H9 (cell line): Measurements from ENCODE around the gene CBY1. TPM values are rescaled to one million over a fixed set of nuclear protein-coding genes. Genes with fewer than 3 reads are reported as not detected.

Experiments used
- DNase-seq: peaks from one replicate; pipeline ENCODE4 v3.0.0-alpha.2; 2017
- H2AFZ ChIP-seq: one replicate; pipeline ENCODE4 v1.6.1; 2013; ENCODE audit warnings: mild to moderate bottlenecking, low read length, control low read depth, moderate library complexity
- H2AK5ac ChIP-seq: 2 replicates; pipeline ENCODE4 v1.6.1; 2013; ENCODE audit warnings: low read length, control low read depth, mixed read lengths; ENCODE audit not compliant: insufficient read length
- H2BK120ac ChIP-seq: one replicate; pipeline ENCODE4 v1.6.1; 2013; ENCODE audit warnings: low read depth, mild to moderate bottlenecking, low read length, control low read depth, inconsistent platforms; ENCODE audit not compliant: poor library complexity, severe bottlenecking
- H2BK12ac ChIP-seq: 2 replicates; pipeline ENCODE4 v1.6.1; 2013; ENCODE audit warnings: low read length, control low read depth, mixed read lengths, low read depth; ENCODE audit not compliant: insufficient read length
- H2BK15ac ChIP-seq: 2 replicates; pipeline ENCODE4 v1.6.1; 2013; ENCODE audit warnings: low read depth, low read length, control low read depth
- H2BK20ac ChIP-seq: one replicate; pipeline ENCODE4 v1.6.1; 2013; ENCODE audit warnings: low read depth, mild to moderate bottlenecking, low read length, control low read depth, inconsistent platforms; ENCODE audit not compliant: poor library complexity, severe bottlenecking
- H2BK5ac ChIP-seq: 2 replicates; pipeline ENCODE4 v1.6.1; 2013; ENCODE audit warnings: low read length, control low read depth, mixed read lengths; ENCODE audit not compliant: insufficient read length
- H3K14ac ChIP-seq: 2 replicates; pipeline ENCODE4 v1.6.1; 2013; ENCODE audit warnings: low read length, control low read depth; ENCODE audit not compliant: insufficient read depth
- H3K18ac ChIP-seq: 2 replicates; pipeline ENCODE4 v1.6.1; 2013; ENCODE audit warnings: low read depth, mild to moderate bottlenecking, mixed read lengths, low read length, control low read depth; ENCODE audit not compliant: insufficient read length
- H3K23ac ChIP-seq: 2 replicates; pipeline ENCODE4 v1.6.1; 2013; ENCODE audit warnings: low read length, control low read depth, mixed read lengths, low read depth; ENCODE audit not compliant: insufficient read length
- H3K23me2 ChIP-seq: 2 replicates; pipeline ENCODE4 v1.6.1; 2013; ENCODE audit warnings: low read depth, mild to moderate bottlenecking, mixed read lengths, low read length, control low read depth; ENCODE audit not compliant: insufficient read length, poor library complexity, severe bottlenecking
- H3K27ac ChIP-seq: 2 replicates; pipeline ENCODE4 v1.5.1; 2013; ENCODE audit warnings: low read length, control low read depth, mixed read lengths, low read depth; ENCODE audit not compliant: insufficient read length
- H3K27me3 ChIP-seq: 2 replicates; pipeline ENCODE4 v1.6.1; 2013; ENCODE audit warnings: low read length, control low read depth, inconsistent platforms; ENCODE audit not compliant: insufficient read depth
- H3K4ac ChIP-seq: 2 replicates; pipeline ENCODE4 v1.6.1; 2013; ENCODE audit warnings: low read depth, mild to moderate bottlenecking, control low read depth, inconsistent platforms, low read length, moderate library complexity
- H3K4me1 ChIP-seq: 2 replicates; pipeline ENCODE4 v1.6.1; 2013; ENCODE audit warnings: low read length, control low read depth, inconsistent platforms; ENCODE audit not compliant: insufficient read depth
- H3K4me2 ChIP-seq: 2 replicates; pipeline ENCODE4 v1.6.1; 2013; ENCODE audit warnings: low read length, control low read depth, mixed read lengths; ENCODE audit not compliant: insufficient read length, insufficient read depth
- H3K56ac ChIP-seq: 2 replicates; pipeline ENCODE4 v1.6.1; 2013; ENCODE audit warnings: low read depth, mild to moderate bottlenecking, mixed read lengths, low read length, control low read depth; ENCODE audit not compliant: insufficient read length
- H3K79me1 ChIP-seq: 2 replicates; pipeline ENCODE4 v1.6.1; 2013; ENCODE audit warnings: low read depth, mild to moderate bottlenecking, moderate library complexity, low read length, control low read depth, inconsistent platforms; ENCODE audit not compliant: insufficient read depth, poor library complexity, severe bottlenecking
- H3K79me2 ChIP-seq: 2 replicates; pipeline ENCODE4 v1.6.1; 2013; ENCODE audit warnings: low read length, control low read depth, inconsistent platforms; ENCODE audit not compliant: insufficient read depth
- H3K9ac ChIP-seq: 2 replicates; pipeline ENCODE4 v1.6.1; 2013; ENCODE audit warnings: low read length, control low read depth, mixed read lengths; ENCODE audit not compliant: insufficient read length; ENCODE audit errors: extremely low read depth
- H3K9me3 ChIP-seq: one replicate; pipeline ENCODE4 v1.6.1; 2013; ENCODE audit warnings: low read depth, low read length, inconsistent platforms; ENCODE audit not compliant: control insufficient read depth
- H3T11ph ChIP-seq: one replicate; pipeline ENCODE4 v1.6.1; 2013; ENCODE audit warnings: mild to moderate bottlenecking, low read length, control low read depth, inconsistent platforms
- H4K20me1 ChIP-seq: one replicate; pipeline ENCODE4 v1.6.1; 2013; ENCODE audit not compliant: control insufficient read depth, insufficient read length, insufficient read depth
- H4K5ac ChIP-seq: 2 replicates; pipeline ENCODE4 v1.6.1; 2013; ENCODE audit warnings: low read depth, mild to moderate bottlenecking, mixed read lengths, low read length, control low read depth; ENCODE audit not compliant: insufficient read length
- H4K8ac ChIP-seq: replicated peaks from 2 replicates; pipeline ENCODE4 v1.6.1; 2013; ENCODE audit warnings: low read length, control low read depth, mixed read lengths, low read depth; ENCODE audit not compliant: insufficient read length
- H4K91ac ChIP-seq: 2 replicates; pipeline ENCODE4 v1.6.1; 2013; ENCODE audit warnings: low read depth, mild to moderate bottlenecking, moderate library complexity, mixed read lengths, low read length, control low read depth; ENCODE audit not compliant: insufficient read length
- H3K27ac Mint-ChIP-seq, 3 experiments: 2 replicates in 2 of 3; 3 replicates in 1 of 3; pipeline ENCODE4 v1.8.0; 2020 to 2021; ENCODE audit warnings: mixed read lengths in 3 of 3, mild to moderate bottlenecking in 1 of 3, moderate library complexity in 1 of 3
- H3K27me3 Mint-ChIP-seq: 2 replicates; pipeline ENCODE4 v1.8.0; 2021; ENCODE audit warnings: low read depth, mild to moderate bottlenecking, moderate library complexity, mixed read lengths
- H3K36me3 Mint-ChIP-seq, 3 experiments: 2 replicates in 2 of 3; 3 replicates in 1 of 3; pipeline ENCODE4 v1.8.0; 2020 to 2021; ENCODE audit warnings: low read depth in 3 of 3, mixed read lengths in 3 of 3; ENCODE audit not compliant: insufficient read depth in 1 of 3
- H3K4me1 Mint-ChIP-seq, 2 experiments: 2 replicates each; pipeline ENCODE4 v1.8.0; 2020; ENCODE audit warnings: mixed read lengths in 2 of 2
- H3K4me3 Mint-ChIP-seq, 2 experiments: 2 replicates in 1 of 2; 3 replicates in 1 of 2; pipeline ENCODE4 v1.8.0; 2020 to 2021; ENCODE audit warnings: mild to moderate bottlenecking in 2 of 2, mixed read lengths in 2 of 2, moderate library complexity in 1 of 2
- H3K9me3 Mint-ChIP-seq, 2 experiments: 2 replicates in 1 of 2; 3 replicates in 1 of 2; pipeline ENCODE4 v1.8.0; 2020; ENCODE audit warnings: mild to moderate bottlenecking in 2 of 2, mixed read lengths in 2 of 2, moderate library complexity in 1 of 2
- WGBS: extraction: QIAGEN DNeasy Blood & Tissue Kit; methylation state at CpG from one replicate; pipeline ENCODE4 v1.1.7; 2013; ENCODE audit warnings: missing lambda C conversion rate, low lambda C conversion rate, mixed read lengths; ENCODE audit not compliant: insufficient read length; ENCODE audit errors: extremely low coverage; 5-methylcytosine and 5-hydroxymethylcytosine counted together
- total RNA-seq: library from RNA; stranded (reverse); gene quantifications from 2 replicates; pipeline ENCODE4 v1.2.1, GENCODE V29; 2021
- TF ChIP-seq, protein P1 (sequence below): fragments of 200-600 bp; sonication (generic); conservative IDR thresholded peaks from 3 replicates; pipeline ENCODE4 v1.8.0; 2021; ENCODE audit warnings: antibody characterized with exemption, mild to moderate bottlenecking

The CBY1 gene
- total RNA-seq, 1 experiment from 2014 or later, result 26.6 TPM

DNA sequence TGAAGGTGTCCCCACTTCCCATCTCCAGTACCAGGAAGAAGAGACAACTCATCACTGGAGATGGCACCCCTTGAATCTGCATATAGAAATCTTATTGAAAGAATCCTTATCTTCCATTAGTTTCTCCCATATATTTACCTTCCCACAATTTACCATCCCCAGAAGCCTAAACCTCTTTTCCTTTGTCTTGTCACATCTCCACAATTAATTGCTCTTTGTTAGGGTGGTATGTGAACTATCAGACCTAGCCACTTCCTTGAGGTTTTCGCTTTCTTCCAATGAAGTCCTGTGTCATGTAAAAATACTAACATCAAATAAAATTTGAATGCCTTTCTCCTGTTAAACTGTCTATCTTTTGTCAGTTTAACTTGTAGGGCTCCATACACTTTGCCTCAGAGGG lies 38.2 kb upstream of the CBY1 start:
- no peak overlapping the region for H4K8ac ChIP-seq
- H3K23me2 ChIP-seq, result no peaks in the 10 kb centered on the region
- no peak overlapping the region for H3K14ac ChIP-seq
- H3K27ac ChIP-seq, result no peak overlapping the region
- no peak overlapping the region for H4K5ac ChIP-seq
- H4K91ac ChIP-seq, result no peak overlapping the region
- H3K4me1 Mint-ChIP-seq, result peaks cover 8 to 14% of the 10 kb centered on the region in 2 experiments
- no peak overlapping the region for H2AK5ac ChIP-seq
- no peak overlapping the region for H2BK15ac ChIP-seq
- no peak overlapping the region for H3K4ac ChIP-seq
- WGBS, result no CpG with 5 or more reads among the region's 1 CpG
- H3K18ac ChIP-seq, result no peak overlapping the region
- no peak overlapping the region for H3K23ac ChIP-seq
- no peak overlapping the region for H3K4me2 ChIP-seq
- no peaks in the 10 kb centered on the region for H4K20me1 ChIP-seq
- peaks cover 8% of the 10 kb centered on the region for H3K9me3 ChIP-seq
- H3K4me3 Mint-ChIP-seq, result no peak overlapping the region
- H3K9ac ChIP-seq, result no peak overlapping the region
- H2BK5ac ChIP-seq, result no peak overlapping the region
- H2AFZ ChIP-seq, result no peak overlapping the region
- H2BK12ac ChIP-seq, result no peak overlapping the region
- H3K27me3 Mint-ChIP-seq, result peaks cover 2% of the 10 kb centered on the region; the same call in 1 of the 2 replicates
- H3K36me3 Mint-ChIP-seq, result peaks cover 31 to 55% (median 47%) of the 10 kb centered on the region in 3 experiments; a peak in 6 of 7 replicates
- H3K79me2 ChIP-seq, result no peaks in the 10 kb centered on the region
- H2BK120ac ChIP-seq, result no peak overlapping the region
- H3K4me1 ChIP-seq, result 0 out of 2 replicates have a peak, but pooled peaks cover 2% of the 10 kb centered on the region
- H3T11ph ChIP-seq, result no peak overlapping the region
- TF ChIP-seq, protein P1, sequence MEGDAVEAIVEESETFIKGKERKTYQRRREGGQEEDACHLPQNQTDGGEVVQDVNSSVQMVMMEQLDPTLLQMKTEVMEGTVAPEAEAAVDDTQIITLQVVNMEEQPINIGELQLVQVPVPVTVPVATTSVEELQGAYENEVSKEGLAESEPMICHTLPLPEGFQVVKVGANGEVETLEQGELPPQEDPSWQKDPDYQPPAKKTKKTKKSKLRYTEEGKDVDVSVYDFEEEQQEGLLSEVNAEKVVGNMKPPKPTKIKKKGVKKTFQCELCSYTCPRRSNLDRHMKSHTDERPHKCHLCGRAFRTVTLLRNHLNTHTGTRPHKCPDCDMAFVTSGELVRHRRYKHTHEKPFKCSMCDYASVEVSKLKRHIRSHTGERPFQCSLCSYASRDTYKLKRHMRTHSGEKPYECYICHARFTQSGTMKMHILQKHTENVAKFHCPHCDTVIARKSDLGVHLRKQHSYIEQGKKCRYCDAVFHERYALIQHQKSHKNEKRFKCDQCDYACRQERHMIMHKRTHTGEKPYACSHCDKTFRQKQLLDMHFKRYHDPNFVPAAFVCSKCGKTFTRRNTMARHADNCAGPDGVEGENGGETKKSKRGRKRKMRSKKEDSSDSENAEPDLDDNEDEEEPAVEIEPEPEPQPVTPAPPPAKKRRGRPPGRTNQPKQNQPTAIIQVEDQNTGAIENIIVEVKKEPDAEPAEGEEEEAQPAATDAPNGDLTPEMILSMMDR, result no peak
- no peaks in the 10 kb centered on the region for H3K79me1 ChIP-seq
- H3K9me3 Mint-ChIP-seq, result peaks cover 6 to 10% of the 10 kb centered on the region in 2 experiments; a peak in 4 of 5 replicates
- H2BK20ac ChIP-seq, result no peak overlapping the region
- no peaks in the 10 kb centered on the region; the same call in 1 of the 2 replicates for H3K27me3 ChIP-seq
- DNase-seq, result no peak
- H3K56ac ChIP-seq, result no peak overlapping the region
- no peak overlapping the region for H3K27ac Mint-ChIP-seq
